Iris pigment epithelial cell (primary cell): ENCODE measurements around the gene EFR3B.
"Not testable (repeated sequence)": the region's sequence is repeated elsewhere in the genome, so short reads cannot be mapped to it uniquely, and the experiment has no call there.

Source experiments
- DNase-seq: peaks from one replicate; pipeline ENCODE4 v3.0.0-alpha.2; 2011; ENCODE audit warnings: low read depth

Gene EFR3B, protein sequence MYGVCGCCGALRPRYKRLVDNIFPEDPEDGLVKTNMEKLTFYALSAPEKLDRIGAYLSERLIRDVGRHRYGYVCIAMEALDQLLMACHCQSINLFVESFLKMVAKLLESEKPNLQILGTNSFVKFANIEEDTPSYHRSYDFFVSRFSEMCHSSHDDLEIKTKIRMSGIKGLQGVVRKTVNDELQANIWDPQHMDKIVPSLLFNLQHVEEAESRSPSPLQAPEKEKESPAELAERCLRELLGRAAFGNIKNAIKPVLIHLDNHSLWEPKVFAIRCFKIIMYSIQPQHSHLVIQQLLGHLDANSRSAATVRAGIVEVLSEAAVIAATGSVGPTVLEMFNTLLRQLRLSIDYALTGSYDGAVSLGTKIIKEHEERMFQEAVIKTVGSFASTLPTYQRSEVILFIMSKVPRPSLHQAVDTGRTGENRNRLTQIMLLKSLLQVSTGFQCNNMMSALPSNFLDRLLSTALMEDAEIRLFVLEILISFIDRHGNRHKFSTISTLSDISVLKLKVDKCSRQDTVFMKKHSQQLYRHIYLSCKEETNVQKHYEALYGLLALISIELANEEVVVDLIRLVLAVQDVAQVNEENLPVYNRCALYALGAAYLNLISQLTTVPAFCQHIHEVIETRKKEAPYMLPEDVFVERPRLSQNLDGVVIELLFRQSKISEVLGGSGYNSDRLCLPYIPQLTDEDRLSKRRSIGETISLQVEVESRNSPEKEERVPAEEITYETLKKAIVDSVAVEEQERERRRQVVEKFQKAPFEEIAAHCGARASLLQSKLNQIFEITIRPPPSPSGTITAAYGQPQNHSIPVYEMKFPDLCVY

DNA sequence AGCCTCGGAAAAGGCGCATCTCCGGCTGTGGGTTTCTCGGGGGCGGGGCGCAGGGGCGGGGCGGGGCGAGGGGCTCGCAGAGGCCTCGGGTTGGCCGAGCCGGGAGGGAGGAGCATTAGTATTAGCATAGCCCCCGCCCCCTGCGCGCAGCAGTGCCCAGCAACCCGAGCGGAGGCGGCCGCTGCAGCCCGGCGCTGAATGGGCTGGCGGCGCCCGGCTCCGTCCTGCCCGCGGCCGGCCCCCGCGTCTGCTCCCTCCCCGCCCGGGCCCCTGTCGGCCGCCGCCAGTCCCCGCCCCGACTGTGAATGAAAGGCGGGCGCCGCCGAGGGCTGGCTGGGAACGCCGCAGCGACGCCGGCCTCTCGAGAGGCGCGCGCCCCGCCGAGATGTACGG, at the start of gene EFR3B:
Gene EFR3B (plus strand): TSS at position 149 of the 393 bp plus-strand sequence. CDS start 237 bp downstream, at position 386.
- DNase-seq = peak; percentile 93

DNA sequence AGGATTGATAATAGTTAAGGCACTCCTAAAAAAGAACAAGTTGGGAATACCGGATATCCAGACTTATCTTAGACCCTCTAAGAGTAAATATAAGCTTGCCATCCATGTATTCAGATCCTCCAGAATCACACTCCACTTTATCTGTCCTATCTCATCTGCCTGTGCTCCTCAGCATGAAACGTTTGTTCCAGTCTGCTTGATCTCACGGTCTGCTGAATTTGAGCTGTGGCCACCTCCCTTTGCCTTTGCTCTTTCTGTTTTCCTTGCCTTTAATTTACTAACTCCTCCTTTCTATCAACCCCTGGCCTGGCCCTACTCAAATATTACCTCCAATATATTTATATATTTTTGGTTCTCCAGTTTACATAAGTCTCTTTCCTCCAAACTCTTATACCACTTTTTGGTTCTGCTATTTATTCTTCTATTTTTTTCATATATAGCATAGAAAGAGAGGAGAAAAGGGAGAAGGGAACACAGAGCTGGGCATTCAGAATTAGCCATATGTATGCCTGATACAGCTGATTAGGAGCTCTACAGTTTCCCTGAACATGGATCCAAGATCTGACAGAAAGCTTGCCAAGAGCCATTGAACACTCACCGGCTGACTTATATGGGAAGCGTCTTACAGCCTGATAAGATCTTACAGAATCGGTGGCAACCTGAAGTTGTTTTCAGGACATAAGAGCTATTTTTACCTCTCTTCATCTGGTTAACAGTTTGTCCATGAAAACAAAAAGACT, 48.3 kb upstream of the EFR3B start:
- peak; percentile 1 for DNase-seq

DNA sequence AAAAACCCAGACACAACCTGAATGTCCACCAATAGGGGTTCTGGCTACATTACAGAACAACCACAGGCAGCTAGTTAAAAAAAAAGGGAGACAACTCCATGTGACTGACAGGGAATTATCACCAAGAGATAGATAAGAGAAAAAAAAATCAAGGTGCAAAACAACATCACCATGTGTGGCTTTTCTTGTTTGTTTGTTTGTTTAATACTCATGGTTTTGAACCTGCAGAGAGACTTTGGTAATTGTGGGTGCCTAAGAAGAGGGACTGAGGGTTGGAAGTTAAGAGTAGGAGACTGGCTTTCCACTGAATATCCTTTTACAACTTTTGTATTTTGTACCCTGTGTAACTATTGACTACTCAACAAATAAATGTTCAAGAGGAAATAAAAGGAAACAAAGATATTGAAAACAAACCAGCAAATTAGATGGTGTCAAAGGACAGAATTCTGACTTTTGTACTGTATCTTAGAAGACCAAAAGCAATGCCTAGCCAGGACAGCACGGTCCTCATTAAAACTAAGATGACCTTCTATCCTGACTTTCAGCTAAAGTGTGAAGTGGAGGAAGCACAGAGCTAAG, 47.6 kb upstream of the EFR3B start:
- no peak for DNase-seq

DNA sequence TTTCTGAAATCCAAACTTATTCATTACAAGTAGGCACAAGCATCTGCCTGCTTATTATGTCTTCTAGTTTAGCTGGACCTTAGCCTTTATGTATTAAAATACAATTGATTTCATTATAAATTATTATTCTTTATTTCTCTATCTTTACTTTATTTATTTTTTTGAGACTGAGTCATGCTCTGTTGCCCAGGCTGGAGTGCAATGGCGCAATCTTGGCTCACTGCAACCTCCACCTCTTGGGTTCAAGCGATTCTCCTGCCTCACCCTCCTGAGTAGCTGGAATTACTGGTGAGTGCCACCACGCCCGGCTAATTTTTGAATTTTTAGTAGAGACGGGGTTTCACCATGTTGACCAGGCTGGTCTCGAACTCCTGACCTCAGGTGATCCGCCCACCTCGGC, 42.8 kb upstream of the EFR3B start:
- DNase-seq = not testable (repeated sequence)

DNA sequence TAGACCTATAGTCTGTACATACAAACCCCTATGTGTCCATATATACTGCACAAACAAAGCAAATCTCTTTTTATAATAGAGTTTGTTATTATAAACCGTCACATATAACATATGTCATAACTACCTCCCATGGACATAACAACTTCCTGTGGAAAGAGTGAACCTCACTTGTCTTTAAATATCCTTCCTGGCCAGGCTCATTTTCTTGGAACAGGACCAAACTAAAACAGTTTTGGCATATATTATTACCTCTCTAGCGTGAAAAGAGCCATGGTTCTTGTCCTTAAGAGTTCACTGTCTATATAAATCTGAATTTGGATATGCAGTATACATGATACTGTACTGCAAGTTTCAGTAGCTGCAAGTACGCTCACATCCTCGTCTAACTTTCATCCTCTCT, 41.8 kb upstream of the EFR3B start:
- DNase-seq = peak; percentile 20

DNA sequence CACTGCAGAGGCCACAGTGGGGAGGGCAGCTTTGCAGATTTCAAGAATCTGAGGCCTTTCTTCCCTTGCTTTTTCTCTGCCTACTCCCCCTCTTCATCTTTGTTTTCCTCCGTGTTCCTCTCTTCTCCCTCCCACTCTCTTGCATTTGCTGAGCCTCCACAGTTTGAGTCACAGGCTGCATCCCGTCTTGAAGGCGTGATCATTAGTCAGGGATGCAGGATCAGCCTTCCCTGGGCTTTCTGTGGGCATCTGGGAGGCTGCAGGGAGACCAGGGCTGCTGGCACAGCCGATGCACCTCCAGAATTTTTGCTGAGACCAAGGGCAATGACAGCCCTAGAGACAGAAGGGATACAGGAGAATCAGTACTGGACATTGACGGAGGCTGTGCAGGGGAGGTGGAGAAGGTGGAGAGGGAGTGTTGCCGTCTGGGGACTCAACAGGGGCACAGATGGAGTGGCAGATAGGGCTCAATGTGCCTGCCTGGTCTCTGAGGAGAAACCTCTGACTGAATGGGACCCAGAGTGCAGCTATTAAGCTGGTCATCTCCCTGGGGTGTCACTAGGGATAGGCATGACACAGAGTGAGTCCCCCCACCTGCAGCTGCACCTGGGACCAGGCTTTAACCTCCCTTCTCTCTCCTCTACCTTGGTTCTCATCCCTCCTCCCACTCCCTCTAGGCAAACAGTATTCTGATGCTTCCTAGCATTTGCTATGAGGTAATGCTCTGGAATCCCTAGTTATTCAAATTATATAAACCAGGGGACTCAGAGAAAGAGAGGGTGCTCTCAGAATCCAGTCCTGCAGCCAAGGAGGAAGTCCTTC, 41.2 kb upstream of the EFR3B start:
- DNase-seq = peak; percentile 28

DNA sequence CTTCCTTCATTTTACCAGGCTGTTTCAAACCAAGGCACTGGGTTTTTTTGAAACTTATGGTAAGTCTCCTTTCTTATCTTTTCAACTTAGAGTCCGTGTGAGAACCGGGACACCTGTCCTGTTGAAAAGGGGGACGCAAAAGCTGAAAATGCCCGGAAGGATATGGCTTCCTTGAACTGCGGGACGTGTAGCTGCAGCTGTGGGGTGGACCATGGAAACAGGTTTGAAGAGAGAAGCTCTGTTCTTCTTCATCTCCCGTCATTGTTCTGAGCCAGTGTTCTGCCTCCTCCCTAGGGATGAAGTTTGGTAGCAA, 40.6 kb upstream of the EFR3B start:
- DNase-seq = no peak

DNA sequence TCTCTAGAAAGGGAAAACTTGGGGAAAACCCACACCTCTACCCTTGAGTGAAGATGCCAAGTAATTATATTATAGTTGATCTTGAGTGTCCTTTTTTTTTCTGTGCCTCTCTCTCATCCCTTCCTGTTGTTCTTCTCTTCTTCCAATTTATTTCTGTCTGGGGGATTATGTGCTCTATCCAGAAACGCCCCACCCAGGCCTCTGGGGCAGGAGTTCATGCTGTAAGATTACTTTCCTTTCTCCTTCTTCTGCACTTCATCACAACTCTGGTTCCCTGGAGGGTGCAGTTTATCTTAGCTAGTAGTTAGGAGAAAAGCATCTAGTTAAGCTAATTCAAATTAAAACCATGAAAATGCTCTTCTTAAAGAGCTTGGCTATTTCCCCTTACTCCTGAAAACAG, 39.8 kb upstream of the EFR3B start:
- no peak for DNase-seq

DNA sequence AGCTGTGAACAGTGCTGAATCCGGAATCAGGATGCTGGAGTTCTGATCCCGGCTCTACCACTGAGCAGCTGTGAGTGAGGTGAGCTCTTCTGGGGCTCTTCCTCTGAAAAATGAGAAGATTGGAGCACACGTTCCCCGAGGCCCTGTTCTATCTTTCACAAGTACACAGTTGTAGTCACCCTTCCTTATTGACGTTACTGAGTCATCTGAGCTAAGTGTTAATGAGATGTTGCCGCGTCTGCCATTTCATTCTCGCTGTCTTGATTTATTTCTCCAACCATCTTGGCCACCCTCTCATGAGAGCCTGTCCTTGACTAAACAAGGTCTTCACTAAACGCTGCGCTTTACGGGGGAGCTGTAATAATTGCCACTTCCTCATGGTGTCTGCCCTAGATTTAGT, 31.9 kb upstream of the EFR3B start:
- no peak for DNase-seq

DNA sequence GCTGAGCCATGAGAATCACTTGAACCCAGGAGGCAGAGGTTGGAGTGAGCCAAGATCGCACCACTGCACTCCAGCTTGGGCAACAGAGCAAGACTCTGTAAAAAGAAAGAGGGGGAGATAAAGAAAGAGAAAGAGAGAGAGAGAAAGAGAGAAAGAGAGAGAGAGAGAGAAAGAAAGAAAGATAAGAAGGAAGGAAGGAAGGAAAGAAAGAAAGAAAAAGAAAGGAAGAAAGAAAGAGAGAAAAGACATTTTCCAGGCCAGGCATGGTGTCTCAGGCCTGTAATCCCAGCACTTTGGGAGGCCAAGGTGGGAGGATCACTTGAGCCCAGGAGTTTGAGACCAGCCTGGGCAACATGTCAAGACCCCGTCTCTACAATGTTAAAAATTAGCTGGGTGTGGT, 30.5 kb upstream of the EFR3B start:
- DNase-seq = not testable (repeated sequence)

DNA sequence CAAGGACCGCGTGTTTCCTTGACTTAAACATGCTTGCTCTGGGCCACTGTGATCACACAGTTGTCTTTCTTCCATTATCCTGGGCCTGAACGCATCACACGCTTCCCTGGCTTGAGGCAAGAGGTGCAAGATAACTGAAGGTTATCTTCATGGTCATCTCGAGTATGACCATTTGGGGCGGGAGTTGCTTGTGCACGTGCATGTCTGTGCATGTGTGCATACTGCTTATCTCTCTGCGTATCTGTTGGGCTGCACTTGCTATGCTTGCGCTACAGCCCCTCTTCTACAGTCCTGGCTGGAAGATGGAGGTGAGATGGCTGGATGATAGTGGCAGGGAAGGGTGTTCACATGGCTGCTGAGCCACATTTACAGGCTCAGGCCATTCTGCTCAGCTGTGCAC, 27.2 kb upstream of the EFR3B start:
- no peak for DNase-seq

DNA sequence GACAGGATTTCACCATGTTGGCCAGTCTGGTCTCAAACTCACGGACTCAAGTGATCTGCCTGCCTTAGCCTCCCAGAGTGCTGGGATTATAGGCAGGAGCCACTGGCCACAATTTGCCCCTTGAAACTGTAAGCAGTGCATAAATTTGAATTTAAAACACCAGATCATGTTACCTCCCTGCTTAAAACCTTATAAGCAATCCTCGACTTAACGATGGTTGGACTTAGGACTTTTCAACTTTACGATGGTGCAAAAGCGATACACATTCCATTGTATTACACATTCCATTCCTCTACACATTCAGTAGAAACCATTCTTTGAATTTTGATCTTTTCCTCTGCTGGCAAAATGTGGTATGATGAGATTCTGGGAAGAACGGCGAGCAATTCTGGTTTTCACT, 23.2 kb upstream of the EFR3B start:
- DNase-seq = no peak

DNA sequence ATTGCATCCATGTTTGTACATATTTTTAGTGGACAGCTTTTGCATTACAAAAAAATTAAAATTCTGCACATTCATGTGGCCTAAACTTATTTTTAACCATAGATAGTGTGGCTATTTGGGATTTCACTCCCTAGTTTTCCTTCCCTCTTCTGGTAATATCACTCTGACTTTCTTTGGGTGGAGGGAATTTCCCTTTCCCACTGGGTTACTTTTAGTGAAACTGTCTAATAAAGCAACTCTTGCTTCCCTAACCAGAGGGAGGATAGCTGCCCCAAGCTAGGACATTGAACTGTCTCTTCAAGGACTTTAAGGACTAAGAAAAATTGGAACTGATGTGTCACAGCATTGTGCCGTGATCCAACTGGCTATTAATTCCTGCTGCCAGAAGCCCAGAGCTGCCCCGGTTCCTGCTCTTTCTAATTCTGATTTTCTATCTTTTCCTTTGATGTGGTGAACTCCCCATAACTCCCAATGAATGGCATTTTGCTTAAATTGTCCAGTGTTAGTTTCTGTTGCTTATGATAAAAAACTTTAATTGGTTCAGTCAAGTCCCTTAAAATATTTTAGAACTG, 20.0 kb upstream of the EFR3B start:
- no peak for DNase-seq

DNA sequence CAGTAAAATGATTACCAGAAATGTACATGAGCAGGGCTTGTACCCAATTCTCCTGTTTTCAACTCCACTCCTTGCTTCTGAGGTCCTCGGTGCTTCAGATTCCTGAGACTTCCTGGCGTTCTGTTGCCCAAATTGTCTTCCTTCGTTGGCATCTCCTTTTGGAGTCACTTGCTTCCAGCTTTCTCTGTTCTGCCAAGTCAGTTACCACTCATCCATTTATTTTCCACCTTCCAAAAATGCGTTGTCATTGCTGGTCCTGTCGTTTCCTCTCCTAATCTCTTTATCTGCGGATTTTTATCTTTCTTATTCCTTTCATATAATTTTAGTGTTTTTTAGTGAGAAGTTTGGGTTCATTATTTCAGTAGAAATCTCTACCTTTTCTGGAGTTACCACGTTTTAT, 18.5 kb upstream of the EFR3B start:
- no peak for DNase-seq

DNA sequence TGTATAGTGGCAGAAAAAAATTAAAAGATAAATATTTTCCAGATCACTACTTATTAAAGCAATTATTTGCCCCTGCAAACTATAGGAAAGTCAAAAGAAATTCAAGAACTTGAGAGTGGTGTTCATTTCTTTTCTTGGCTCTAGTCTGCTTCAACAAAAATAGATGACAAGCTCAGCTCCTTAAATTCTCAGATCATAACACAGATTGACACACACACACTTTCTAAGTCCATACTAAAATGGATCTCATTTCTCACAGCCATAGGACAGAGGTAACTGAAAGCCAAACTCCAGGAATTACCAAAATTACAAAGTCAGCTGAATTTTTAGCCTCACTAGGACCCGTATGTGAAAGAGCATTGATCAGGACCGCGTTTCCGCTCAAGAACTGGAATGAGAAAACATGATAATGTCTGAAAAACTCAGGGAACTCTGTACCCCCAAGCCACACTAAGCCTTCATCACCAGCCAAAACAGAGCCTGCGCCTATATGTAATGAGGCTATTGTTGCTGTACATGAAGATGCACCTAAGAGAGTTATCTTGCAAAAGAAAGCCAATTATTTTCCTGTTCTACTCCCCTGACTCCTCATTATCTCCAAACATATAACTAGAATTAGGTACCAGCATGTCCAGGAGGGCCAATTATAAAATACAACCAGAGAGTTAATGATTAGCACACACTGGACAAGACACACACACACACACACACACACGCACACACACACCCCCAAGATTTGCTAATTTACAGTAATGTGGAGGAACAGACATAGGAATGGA, 16.5 kb upstream of the EFR3B start:
- DNase-seq = no peak

DNA sequence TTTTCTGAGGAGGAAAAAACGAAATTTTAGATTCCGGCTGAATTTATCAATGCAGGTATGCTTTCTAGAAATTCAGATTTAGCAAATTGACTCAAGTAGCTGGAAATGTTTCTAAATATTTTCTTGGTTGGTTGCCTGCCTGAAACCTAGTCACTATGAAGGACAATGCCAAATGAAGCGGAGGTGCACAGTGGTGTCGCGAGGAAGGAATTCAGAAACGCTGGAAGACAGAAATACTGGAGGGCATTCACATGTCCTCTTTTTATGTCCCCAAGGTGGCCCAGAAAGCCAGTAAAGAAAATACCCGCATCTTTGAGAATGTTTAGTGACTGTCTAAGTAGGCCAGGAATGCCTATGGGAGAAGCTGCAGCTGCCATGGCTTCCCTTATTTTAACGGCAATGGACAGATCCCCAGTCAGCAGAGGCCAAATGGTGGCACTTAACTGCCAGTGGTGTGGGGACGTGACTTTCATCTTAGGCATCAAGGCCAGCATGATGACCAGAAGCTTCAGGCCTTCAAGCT, 15.8 kb upstream of the EFR3B start:
- no peak for DNase-seq

DNA sequence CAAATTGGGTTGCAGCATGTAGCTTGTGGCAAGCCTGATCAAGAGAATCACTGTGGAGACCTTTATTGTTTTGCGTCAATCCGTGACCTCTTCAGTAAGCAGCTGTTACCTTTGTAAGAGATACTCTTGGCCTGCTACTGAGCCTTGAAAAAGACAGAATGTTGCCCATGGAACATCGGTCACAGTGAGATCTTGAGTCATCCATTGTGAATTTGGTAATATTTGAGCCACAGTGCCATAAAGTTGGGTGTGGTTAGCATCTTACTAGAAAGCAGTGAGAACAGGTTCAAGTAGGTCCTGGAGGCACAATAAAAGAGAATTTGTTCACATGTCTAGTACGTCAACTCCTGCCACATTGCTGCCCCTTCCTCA, 12.7 kb upstream of the EFR3B start:
- no peak for DNase-seq

DNA sequence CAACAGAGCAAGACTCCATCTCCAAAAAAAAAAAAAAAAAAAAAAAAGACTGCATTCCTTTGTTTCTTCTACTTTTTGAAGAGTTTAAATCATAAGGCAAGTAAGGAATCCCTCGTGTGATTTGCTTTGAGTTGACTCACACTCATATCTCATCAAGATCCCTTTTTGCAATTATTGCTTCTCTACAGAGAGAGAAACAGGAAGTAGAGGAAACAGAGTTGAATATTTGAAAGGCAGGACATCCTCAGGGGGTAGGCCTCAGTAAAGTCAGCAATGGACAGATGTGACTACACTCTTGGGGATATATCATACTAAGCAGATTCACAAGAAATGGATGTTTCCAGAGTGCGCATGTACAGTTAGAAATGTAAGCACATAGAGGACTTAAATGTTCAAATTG, 11.2 kb upstream of the EFR3B start:
- DNase-seq = no peak

DNA sequence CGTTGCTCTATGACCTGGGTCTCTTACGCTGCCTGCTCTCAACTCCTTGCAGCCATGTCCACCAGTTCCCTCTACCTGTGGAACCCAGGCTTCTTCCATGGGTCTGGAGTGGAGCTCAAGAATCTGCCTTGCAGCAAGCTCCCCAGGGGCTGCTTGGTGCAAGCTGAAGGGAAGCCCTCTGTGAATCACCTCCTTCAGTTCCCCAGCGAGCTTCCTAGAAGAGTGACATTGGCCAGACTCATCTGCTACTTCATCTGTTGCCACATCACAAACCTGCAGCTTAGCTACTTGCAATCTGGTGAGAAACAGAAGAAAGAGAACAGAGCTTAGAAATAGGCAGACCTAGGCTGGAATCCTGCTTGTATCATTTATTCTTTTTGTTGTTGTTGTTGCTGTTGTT, 9.8 kb upstream of the EFR3B start:
- DNase-seq = peak; percentile 27

DNA sequence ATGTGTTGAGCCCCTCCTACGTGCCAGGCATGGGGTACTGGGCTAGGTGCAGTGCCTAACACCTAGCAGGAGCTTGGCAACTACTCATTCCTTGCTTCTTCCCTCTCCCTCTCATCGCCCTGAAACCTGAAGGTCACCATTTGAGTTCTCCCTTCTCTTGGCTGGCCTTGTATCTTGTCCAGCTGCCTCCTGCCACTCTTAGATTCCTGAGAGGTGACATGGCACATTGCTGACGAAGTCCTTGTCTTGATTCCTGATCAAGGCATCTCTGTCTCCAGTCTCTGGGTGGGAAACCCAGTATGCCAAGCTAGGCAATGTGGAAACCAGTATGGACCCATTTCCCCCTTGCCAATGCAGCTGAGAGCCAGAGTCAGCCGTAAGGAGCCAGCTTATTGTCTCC, 9.0 kb upstream of the EFR3B start:
- DNase-seq = no peak
